NT2/D1 (cell line): ENCODE results near the gene TEP1.

Source experiments
- DNase-seq: peaks from one replicate; pipeline ENCODE4 v3.0.0-alpha.2; 2011; ENCODE audit warnings: low read depth, low spot score
- H3K27me3 ChIP-seq: 2 replicates; pipeline ENCODE4 v1.6.0; 2011; ENCODE audit warnings: mild to moderate bottlenecking; ENCODE audit not compliant: insufficient read length, insufficient read depth
- H3K36me3 ChIP-seq: 2 replicates; pipeline ENCODE4 v1.6.1; 2011; ENCODE audit warnings: mild to moderate bottlenecking, low read length, mixed read lengths; ENCODE audit not compliant: insufficient read depth, insufficient read length
- H3K4me1 ChIP-seq: 2 replicates; pipeline ENCODE4 v1.5.1; 2011; ENCODE audit not compliant: insufficient read depth, insufficient read length
- H3K4me3 ChIP-seq: 2 replicates; pipeline ENCODE4 v1.5.1; 2011; ENCODE audit warnings: low read depth; ENCODE audit not compliant: insufficient read length
- H3K9ac ChIP-seq: 2 replicates; pipeline ENCODE4 v1.6.0; 2011; ENCODE audit warnings: low read depth; ENCODE audit not compliant: insufficient read length
- H3K9me3 ChIP-seq: 2 replicates; pipeline ENCODE4 v1.5.1; 2011; ENCODE audit warnings: mild to moderate bottlenecking, low read length; ENCODE audit not compliant: insufficient read depth
- SUZ12 ChIP-seq: IDR thresholded peaks from 2 replicates; pipeline ENCODE4 v1.6.1; 2011; ENCODE audit not compliant: insufficient read length, insufficient read depth; ENCODE audit errors: extremely low read depth
- YY1 ChIP-seq: IDR thresholded peaks from 2 replicates; pipeline ENCODE4 v1.6.1; 2011; ENCODE audit not compliant: insufficient read length, insufficient read depth
- ZNF274 ChIP-seq: IDR thresholded peaks from 2 replicates; pipeline ENCODE4 v1.6.1; 2011; ENCODE audit warnings: mild to moderate bottlenecking, low read depth, low read length

TEP1 gene

DNA sequence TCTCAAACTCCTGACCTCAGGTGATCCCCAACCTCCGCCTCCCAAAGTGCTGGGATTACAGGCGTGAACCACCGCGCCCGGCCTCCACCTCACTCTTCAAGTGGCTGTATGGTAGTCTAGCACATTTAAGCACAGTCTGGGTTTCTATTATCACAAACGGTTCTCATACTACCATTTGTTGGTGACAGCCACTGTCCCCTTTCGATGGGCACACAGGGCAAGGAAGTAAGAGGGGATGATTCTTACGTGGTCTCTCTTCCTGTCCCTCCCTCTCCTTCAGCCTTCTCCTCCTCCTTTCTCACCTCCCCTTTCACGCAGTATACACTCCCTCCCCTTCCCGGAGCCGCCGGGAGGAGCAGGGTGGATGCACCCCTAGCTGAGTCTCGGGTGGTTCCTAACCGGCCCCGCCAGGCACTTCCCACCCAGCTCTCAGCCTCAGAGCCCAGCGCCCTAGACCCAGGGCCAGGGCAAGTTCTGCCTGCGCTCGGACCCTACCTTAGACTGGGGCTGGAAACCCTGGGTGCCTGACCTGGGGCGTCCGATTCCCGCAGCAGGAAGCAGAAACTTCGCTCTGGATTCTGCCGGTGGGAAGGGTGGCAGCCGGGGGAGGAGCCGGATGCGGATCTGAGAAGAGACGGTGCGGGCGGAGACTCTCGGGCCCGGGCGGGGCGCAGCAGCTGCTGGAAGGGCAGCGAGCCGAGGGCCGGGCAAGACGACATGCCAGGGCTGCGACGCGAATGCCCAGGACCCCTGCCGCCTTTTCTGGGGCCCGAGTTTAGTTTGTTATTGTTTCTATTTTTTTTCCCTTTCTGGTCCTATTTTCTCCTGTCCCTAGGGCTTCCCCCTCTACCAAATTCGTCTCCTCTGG is at the start of gene TEP1:
Gene TEP1 (minus strand): TSS at position 626 of the 868 bp plus-strand sequence. CDS start 5,062 bp downstream, outside the sequence.
- Histone ChIP-seq H3K27me3 (peaks cover 5% of the 10 kb centered on the region), H3K4me1 (no peaks in the 10 kb centered on the region), H3K9ac (peak within 1 kb of the TSS; percentile 81), H3K4me3 (peak within 1 kb of the TSS; percentile 83), H3K36me3 (peaks cover 3% of the 10 kb centered on the region), H3K9me3 (no peaks in the 10 kb centered on the region)
- TF ChIP-seq SUZ12 (no peak), ZNF274 (no peak), YY1 (no peak)
- peak; percentile 46 for DNase-seq

DNA sequence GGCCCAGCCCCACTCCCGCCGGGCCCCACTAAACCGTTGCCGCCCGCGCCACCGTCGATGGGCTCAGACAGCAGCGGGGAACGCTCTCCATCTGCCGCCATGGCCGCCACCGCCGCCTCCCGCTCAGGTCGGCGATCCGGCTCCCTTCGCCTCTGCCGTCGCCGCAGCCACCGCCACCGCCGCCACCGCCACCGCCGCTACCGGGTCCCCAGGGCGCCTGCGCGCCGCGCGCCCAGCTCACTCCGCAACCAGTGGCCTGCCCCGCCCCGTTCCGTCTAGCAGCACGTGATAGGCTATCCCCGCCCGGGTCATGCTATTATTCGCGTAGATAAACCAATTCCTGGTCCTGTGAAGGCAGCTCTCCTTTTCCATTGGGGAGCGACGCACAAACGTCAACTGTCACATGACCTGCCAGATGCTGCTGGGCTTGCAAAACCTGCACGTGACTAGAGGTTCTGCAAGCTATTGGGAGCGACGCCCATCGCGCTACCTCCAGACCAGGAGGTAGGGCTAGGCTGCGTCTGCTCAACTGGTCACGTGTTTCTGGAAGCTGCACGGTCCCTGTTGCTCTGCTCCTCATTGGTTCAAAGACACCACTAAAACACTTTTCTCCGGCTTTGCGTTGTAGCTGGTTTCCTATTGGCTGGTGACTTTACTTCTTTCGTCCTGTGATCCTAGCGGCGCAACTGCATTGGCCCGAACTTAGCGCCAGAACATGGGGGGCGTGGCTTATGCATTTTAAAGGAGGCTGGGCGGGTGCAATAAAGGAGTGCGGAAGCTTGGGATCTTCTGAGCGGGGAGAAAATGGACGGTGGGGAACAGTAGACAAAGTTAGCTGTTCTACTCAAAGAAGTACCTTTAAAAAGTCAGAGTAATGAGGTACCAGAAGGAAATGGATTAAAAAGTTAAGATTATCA is 48.2 kb upstream of the TEP1 start, which contains the start of gene PIP4P1:
Gene PIP4P1 (minus strand): TSS at position 210 of the 917 bp plus-strand sequence. CDS start 109 bp downstream, at position 101.
- Histone ChIP-seq H3K4me3 (peak within 1 kb of the TSS; percentile 82), H3K9me3 (peaks cover 5% of the 10 kb centered on the region; the same call in 1 of the 2 replicates), H3K27me3 (no peaks in the 10 kb centered on the region), H3K9ac (peak within 1 kb of the TSS; percentile 85), H3K4me1 (peaks cover 16% of the 10 kb centered on the region), H3K36me3 (peaks cover 42% of the 10 kb centered on the region)
- peak; percentile 97 for DNase-seq
- TF ChIP-seq ZNF274 (no peak), YY1 (no peak), SUZ12 (no peak)

DNA sequence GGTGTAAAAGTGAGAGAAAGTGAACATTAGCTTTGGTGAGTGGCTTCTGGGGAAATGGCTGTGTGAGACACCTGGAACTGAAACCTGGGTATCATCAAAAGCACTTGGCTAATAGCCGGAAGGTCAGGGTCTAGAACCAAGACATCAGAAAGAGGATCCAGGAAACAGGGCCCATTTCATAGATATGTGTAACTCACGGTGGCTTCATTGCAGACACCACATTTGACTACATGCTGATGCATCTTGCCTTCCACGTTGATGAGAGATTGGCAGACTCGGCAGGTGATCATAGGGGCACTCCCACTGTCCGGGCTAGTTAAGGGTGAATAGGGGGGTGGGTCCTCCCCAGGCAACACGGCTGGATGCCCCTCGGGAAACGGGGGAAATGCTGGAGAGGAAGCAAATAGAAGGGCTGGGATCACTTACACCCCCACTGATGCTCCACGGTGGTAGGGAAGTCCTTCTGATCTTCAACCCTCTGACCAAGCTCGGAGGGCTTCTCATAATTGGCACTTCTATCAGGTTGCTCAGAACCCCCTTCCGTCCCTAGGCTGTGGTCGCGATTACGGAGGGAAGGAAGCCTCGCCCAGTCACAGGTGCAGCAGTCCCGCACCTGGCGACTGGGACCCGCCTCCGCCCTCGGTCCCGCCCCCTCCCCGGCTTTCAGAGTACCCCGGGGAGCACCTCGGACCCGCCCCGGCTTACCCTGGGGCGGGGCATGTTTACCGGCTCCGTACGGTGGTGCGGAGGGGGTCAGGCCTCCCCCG is 47.3 kb upstream of the TEP1 start:
- H3K36me3 ChIP-seq: peaks cover 51% of the 10 kb centered on the region
- peak overlapping the region; percentile 85 for H3K9ac ChIP-seq
- DNase-seq: no peak
- H3K4me1 ChIP-seq: peaks cover 16% of the 10 kb centered on the region
- peak overlapping the region; percentile 82 for H3K4me3 ChIP-seq
- no peak for TF ChIP-seq ZNF274
- no peak for TF ChIP-seq YY1
- TF ChIP-seq SUZ12: no peak
- peaks cover 5% of the 10 kb centered on the region; the same call in 1 of the 2 replicates for H3K9me3 ChIP-seq
- H3K27me3 ChIP-seq: no peaks in the 10 kb centered on the region

- Histone ChIP-seq H3K4me3 (no peak overlapping the region), H3K36me3 (peaks cover 53% of the 10 kb centered on the region), H3K4me1 (peaks cover 16% of the 10 kb centered on the region), H3K9me3 (peaks cover 5% of the 10 kb centered on the region; the same call in 1 of the 2 replicates), H3K9ac (no peak overlapping the region), H3K27me3 (no peaks in the 10 kb centered on the region)
- no peak for DNase-seq
- TF ChIP-seq SUZ12: no peak
- TF ChIP-seq ZNF274: no peak
- no peak for TF ChIP-seq YY1
Observed at GRCh38 chr14:20458031-20458789, 44.9 kb upstream of the TEP1 start.

GRCh38 chr14:20456971-20457370 is 43.7 kb upstream of the TEP1 start:
- Histone ChIP-seq H3K4me3 (no peak overlapping the region), H3K9ac (peak overlapping the region; percentile 96), H3K27me3 (no peaks in the 10 kb centered on the region), H3K36me3 (peaks cover 59% of the 10 kb centered on the region), H3K4me1 (peaks cover 16% of the 10 kb centered on the region), H3K9me3 (no peaks in the 10 kb centered on the region)
- TF ChIP-seq SUZ12 (no peak), ZNF274 (no peak), YY1 (no peak)
- no peak for DNase-seq
